Measurements from ENCODE around the gene SLC5A10.
"Not testable (repeated sequence)": the region's sequence is repeated elsewhere in the genome, so short reads cannot be mapped to it uniquely, and the experiment has no call there.

DNA sequence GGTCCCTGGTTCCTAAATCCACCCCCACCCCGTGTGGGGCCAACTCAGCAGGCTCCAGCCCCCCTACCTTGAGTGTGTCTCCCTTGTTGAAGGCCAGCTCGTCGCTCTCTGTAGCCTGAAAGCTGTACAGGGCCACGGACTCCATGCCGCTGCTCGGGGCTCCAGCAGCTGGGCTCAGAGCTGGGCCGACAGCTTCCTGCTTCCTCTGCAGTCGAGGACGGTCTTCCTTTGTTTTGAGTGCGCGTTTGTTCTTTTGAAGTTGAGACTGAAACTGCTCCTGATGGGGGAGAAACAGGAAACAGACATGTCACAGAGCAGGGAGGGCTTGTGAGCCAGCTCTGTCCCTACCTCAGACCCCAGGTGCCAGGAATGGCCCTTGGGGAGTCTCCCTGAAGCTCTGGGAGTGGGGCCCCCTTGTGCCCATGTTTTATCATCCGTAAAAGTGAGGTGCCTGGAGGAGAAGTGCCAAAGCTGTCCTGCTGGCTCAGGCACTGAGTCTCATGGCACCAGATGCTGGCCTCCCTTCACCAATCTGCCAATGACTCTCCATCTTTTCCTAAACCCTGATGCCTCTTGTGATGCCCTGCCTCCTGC, 94.9 kb downstream of the SLC5A10 start, which contains the start of gene GRAP:
- not testable (repeated sequence) for TF ChIP-seq GATA2, GATA3 (IDR thresholded peaks at IDR 0.05; ENCODE audit: low read depth, low read length)
